Activated CD4-positive, alpha-beta memory T cell treated with anti-CD3 and anti-CD28 coated beads for 36 hours (primary cell): ENCODE measurements around the gene CLDN9. TPM values are rescaled to one million over a fixed set of nuclear protein-coding genes. Genes with fewer than 3 reads are reported as not detected.

ENCODE experiments used
- CTCF ChIA-PET: fragments of 350-600 bp; sonication (Branson Sonifier 250); formaldehyde crosslinking; loops from one replicate; lab custom pipeline; 2021; ENCODE audit warnings: antibody characterized with exemption, inconsistent platforms; lab: Charles Lee
- POLR2A ChIA-PET: fragments of 350-600 bp; sonication (Branson Sonifier 250); formaldehyde crosslinking; loops from one replicate; lab custom pipeline; 2021; ENCODE audit warnings: antibody characterized with exemption; lab: Charles Lee
- DNase-seq: peaks from one replicate; pipeline ENCODE4 v3.0.0-alpha.2; 2020
- H3K27ac Mint-ChIP-seq: one replicate; pipeline ENCODE4 v1.8.0; 2021; ENCODE audit warnings: mixed read lengths
- H3K27me3 Mint-ChIP-seq: one replicate; pipeline ENCODE4 v1.8.0; 2021; ENCODE audit warnings: mixed read lengths
- H3K36me3 Mint-ChIP-seq: one replicate; pipeline ENCODE4 v1.8.0; 2021; ENCODE audit warnings: mixed read lengths
- H3K4me1 Mint-ChIP-seq: one replicate; pipeline ENCODE4 v1.8.0; 2021; ENCODE audit warnings: low read depth, mixed read lengths
- H3K4me3 Mint-ChIP-seq: one replicate; pipeline ENCODE4 v1.8.0; 2021; ENCODE audit warnings: mild to moderate bottlenecking, mixed read lengths
- H3K9me3 Mint-ChIP-seq: one replicate; pipeline ENCODE4 v1.8.0; 2021; ENCODE audit warnings: mixed read lengths
- intact Hi-C: fragments of 100-400 bp; cut with micrococcal nuclease; formaldehyde crosslinking; loops from one replicate; pipeline ENCODE4 v1.15.1; 2023
- total RNA-seq, 2 experiments: library from RNA; stranded (reverse); gene quantifications; one replicate each; pipeline ENCODE4 v1.2.3, GENCODE V29; 2021

CLDN9 gene
- total RNA-seq, 2 experiments from 2014 or later: not detected

GRCh38 chr16:3001316-3001715, 11.4 kb upstream of the CLDN9 start:
- H3K9me3 Mint-ChIP-seq: no peaks in the 10 kb centered on the region
- H3K36me3 Mint-ChIP-seq: no peaks in the 10 kb centered on the region
- CTCF ChIA-PET: interaction anchor here (14.6 kb wide), 1 partner anchor 25 kb away, joined by 412 read pairs; the partner anchor contains the start of genes CLDN6, HCFC1R1, THOC6 and TNFRSF12A
- POLR2A ChIA-PET: no interaction called here
- peaks cover 4% of the 10 kb centered on the region for H3K4me1 Mint-ChIP-seq
- no peak for DNase-seq
- H3K27me3 Mint-ChIP-seq: peaks cover 4% of the 10 kb centered on the region
- H3K4me3 Mint-ChIP-seq: peak overlapping the region; percentile 16
- intact Hi-C loops: no loop called here
- no peak overlapping the region for H3K27ac Mint-ChIP-seq

GRCh38 chr16:3003582-3004270, 9.0 kb upstream of the CLDN9 start:
- Mint-ChIP-seq H3K27ac (peak overlapping the region; percentile 58), H3K4me3 (peak overlapping the region; percentile 48), H3K4me1 (peaks cover 23% of the 10 kb centered on the region), H3K36me3 (no peaks in the 10 kb centered on the region), H3K27me3 (peaks cover 5% of the 10 kb centered on the region), H3K9me3 (no peaks in the 10 kb centered on the region)
- intact Hi-C loops: loop anchor here (1.0 to 2.0 kb wide), 3 partner anchors 17 to 25 kb away; partner anchors contain the start of genes THOC6 and TNFRSF12A
- ChIA-PET CTCF (interaction anchor here (0.6 to 14.6 kb wide), 21 partner anchors 9 to 1924 kb away, joined by 3 to 412 read pairs (median 4); partner anchors contain the start of genes CLDN6, CLDN9, HCFC1R1 and THOC6), POLR2A (interaction anchor here (1.0 to 1.6 kb wide), 3 partner anchors 18 to 121 kb away, joined by 4 to 7 read pairs (median 5); partner anchors contain the start of gene FLYWCH2)
- peak; percentile 99 for DNase-seq

GRCh38 chr16:3004319-3004718, 8.4 kb upstream of the CLDN9 start:
- H3K36me3 Mint-ChIP-seq: no peaks in the 10 kb centered on the region
- intact Hi-C loops: loop anchor here (1.0 kb wide), 2 partner anchors 16 to 20 kb away; partner anchors contain the start of genes THOC6 and TNFRSF12A
- CTCF ChIA-PET: interaction anchor here (0.6 to 14.6 kb wide), 21 partner anchors 8 to 1923 kb away, joined by 3 to 412 read pairs (median 4); partner anchors contain the start of genes CLDN6, CLDN9, HCFC1R1 and THOC6
- H3K27me3 Mint-ChIP-seq: peaks cover 3% of the 10 kb centered on the region
- no peak overlapping the region for H3K4me3 Mint-ChIP-seq
- H3K9me3 Mint-ChIP-seq: no peaks in the 10 kb centered on the region
- peaks cover 26% of the 10 kb centered on the region for H3K4me1 Mint-ChIP-seq
- H3K27ac Mint-ChIP-seq: no peak overlapping the region
- POLR2A ChIA-PET: interaction anchor here (0.6 to 1.6 kb wide), 4 partner anchors 17 to 121 kb away, joined by 4 to 7 read pairs (median 5); partner anchors contain the start of gene FLYWCH2
- DNase-seq: peak; percentile 32

- POLR2A ChIA-PET: interaction anchor here (0.6 to 1.6 kb wide), 3 partner anchors 24 to 122 kb away, joined by 4 to 5 read pairs (median 4); partner anchors contain the start of gene FLYWCH2
- CTCF ChIA-PET: interaction anchor here (0.6 to 14.6 kb wide), 6 partner anchors 21 to 130 kb away, joined by 3 to 412 read pairs (median 7); partner anchors contain the start of genes CLDN6, HCFC1R1, THOC6 and TNFRSF12A
- H3K36me3 Mint-ChIP-seq: no peaks in the 10 kb centered on the region
Observed at GRCh38 chr16:3004781-3005284, 7.9 kb upstream of the CLDN9 start.

GRCh38 chr16:3007059-3007956, 5.4 kb upstream of the CLDN9 start:
- Mint-ChIP-seq H3K27me3 (peaks cover 4% of the 10 kb centered on the region), H3K36me3 (no peaks in the 10 kb centered on the region), H3K4me1 (peaks cover 26% of the 10 kb centered on the region), H3K9me3 (no peaks in the 10 kb centered on the region), H3K27ac (no peak overlapping the region), H3K4me3 (no peak overlapping the region)
- POLR2A ChIA-PET: interaction anchor here (0.6 to 1.1 kb wide), 2 partner anchors 12 to 37 kb away, joined by 3 to 4 read pairs; no protein-coding TSS in a partner anchor
- intact Hi-C loops: no loop called here
- no peak for DNase-seq
- CTCF ChIA-PET: interaction anchor here (1.1 to 14.6 kb wide), 4 partner anchors 19 to 122 kb away, joined by 3 to 412 read pairs (median 6); partner anchors contain the start of genes CLDN6, HCFC1R1, THOC6 and TNFRSF12A

More at GRCh38 chr16:3004781-3005284, 7.9 kb upstream of the CLDN9 start:
- H3K4me3 Mint-ChIP-seq: peak overlapping the region; percentile 66
- peaks cover 3% of the 10 kb centered on the region for H3K27me3 Mint-ChIP-seq
- no peak overlapping the region for H3K27ac Mint-ChIP-seq
- intact Hi-C loops: loop anchor here (1.0 kb wide), 2 partner anchors 15 to 19 kb away; partner anchors contain the start of genes THOC6 and TNFRSF12A
- peaks cover 26% of the 10 kb centered on the region for H3K4me1 Mint-ChIP-seq
- DNase-seq: no peak
- no peaks in the 10 kb centered on the region for H3K9me3 Mint-ChIP-seq

GRCh38 chr16:3007957-3008689, 4.6 kb upstream of the CLDN9 start:
- ChIA-PET CTCF (interaction anchor here (1.1 to 14.6 kb wide), 4 partner anchors 18 to 122 kb away, joined by 3 to 412 read pairs (median 6); partner anchors contain the start of genes CLDN6, HCFC1R1, THOC6 and TNFRSF12A), POLR2A (interaction anchor here (1.1 kb wide), 1 partner anchor 11 kb away, joined by 3 read pairs; no protein-coding TSS in a partner anchor)
- intact Hi-C loops: no loop called here
- no peaks in the 10 kb centered on the region for H3K36me3 Mint-ChIP-seq
- H3K9me3 Mint-ChIP-seq: no peaks in the 10 kb centered on the region
- H3K4me3 Mint-ChIP-seq: no peak overlapping the region
- H3K27ac Mint-ChIP-seq: no peak overlapping the region
- H3K4me1 Mint-ChIP-seq: peaks cover 26% of the 10 kb centered on the region
- peaks cover 8% of the 10 kb centered on the region for H3K27me3 Mint-ChIP-seq
- DNase-seq: peak; percentile 29

- intact Hi-C loops: no loop called here
- DNase-seq: no peak
- peaks cover 26% of the 10 kb centered on the region for H3K4me1 Mint-ChIP-seq
- H3K27ac Mint-ChIP-seq: no peak overlapping the region
- ChIA-PET CTCF (interaction anchor here (14.6 kb wide), 1 partner anchor 18 kb away, joined by 412 read pairs; the partner anchor contains the start of genes CLDN6, HCFC1R1, THOC6 and TNFRSF12A), POLR2A (no interaction called here)
- no peaks in the 10 kb centered on the region for H3K36me3 Mint-ChIP-seq
- peaks cover 8% of the 10 kb centered on the region for H3K27me3 Mint-ChIP-seq
- H3K9me3 Mint-ChIP-seq: no peaks in the 10 kb centered on the region
- H3K4me3 Mint-ChIP-seq: no peak overlapping the region
Observed at GRCh38 chr16:3008690-3009037, 4.1 kb upstream of the CLDN9 start.

- CTCF ChIA-PET: interaction anchor here (1.4 to 14.6 kb wide), 2 partner anchors 16 to 83 kb away, joined by 3 to 412 read pairs; partner anchors contain the start of genes CLDN6, HCFC1R1, THOC6 and TNFRSF12A
Observed at GRCh38 chr16:3009568-3010390, 2.9 kb upstream of the CLDN9 start.

GRCh38 chr16:3010510-3010909, 2.2 kb upstream of the CLDN9 start:
- peaks cover 8% of the 10 kb centered on the region for H3K27me3 Mint-ChIP-seq
- peaks cover 22% of the 10 kb centered on the region for H3K4me1 Mint-ChIP-seq
- ChIA-PET CTCF (interaction anchor here (1.4 to 14.6 kb wide), 2 partner anchors 16 to 83 kb away, joined by 3 to 412 read pairs; partner anchors contain the start of genes CLDN6, HCFC1R1, THOC6 and TNFRSF12A), POLR2A (no interaction called here)
- H3K4me3 Mint-ChIP-seq: no peak overlapping the region
- H3K9me3 Mint-ChIP-seq: no peaks in the 10 kb centered on the region
- DNase-seq: no peak
- H3K36me3 Mint-ChIP-seq: no peaks in the 10 kb centered on the region
- H3K27ac Mint-ChIP-seq: no peak overlapping the region
- intact Hi-C loops: no loop called here

More at GRCh38 chr16:3009568-3010390, 2.9 kb upstream of the CLDN9 start:
- Mint-ChIP-seq H3K27ac (no peak overlapping the region), H3K27me3 (peaks cover 8% of the 10 kb centered on the region), H3K36me3 (no peaks in the 10 kb centered on the region), H3K9me3 (no peaks in the 10 kb centered on the region), H3K4me1 (peaks cover 24% of the 10 kb centered on the region), H3K4me3 (no peak overlapping the region)
- no peak for DNase-seq
- intact Hi-C loops: no loop called here
- POLR2A ChIA-PET: no interaction called here

GRCh38 chr16:3012246-3012645, 477 bp upstream of the CLDN9 start:
- Mint-ChIP-seq H3K4me3 (no peak overlapping the region), H3K36me3 (no peaks in the 10 kb centered on the region), H3K9me3 (no peaks in the 10 kb centered on the region), H3K27ac (no peak overlapping the region), H3K4me1 (peaks cover 17% of the 10 kb centered on the region), H3K27me3 (peaks cover 8% of the 10 kb centered on the region)
- no peak for DNase-seq
- intact Hi-C loops: no loop called here
- ChIA-PET POLR2A (no interaction called here), CTCF (interaction anchor here (0.5 to 14.6 kb wide), 2 partner anchors 8 to 14 kb away, joined by 3 to 412 read pairs; partner anchors contain the start of genes CLDN6, HCFC1R1, THOC6 and TNFRSF12A)
